CD8-positive, alpha-beta memory T cell (primary cell): ENCODE measurements around the gene PIGT. TPM values are rescaled to one million over a fixed set of nuclear protein-coding genes. Genes with fewer than 3 reads are reported as not detected.

ENCODE experiments used
- CTCF ChIA-PET: fragments of 350-600 bp; sonication (Branson Sonifier 250); formaldehyde crosslinking; loops from one replicate; lab custom pipeline; 2021; ENCODE audit warnings: antibody characterized with exemption; lab: Charles Lee
- POLR2A ChIA-PET: fragments of 350-600 bp; sonication (Branson Sonifier 250); formaldehyde crosslinking; loops from one replicate; lab custom pipeline; 2021; ENCODE audit warnings: antibody characterized with exemption; lab: Charles Lee
- DNase-seq, 5 donors: peaks; one replicate each; pipeline versions ENCODE4 v3.0.0 to v3.0.0-alpha.2; 2020 to 2022; ENCODE audit warnings: mixed read lengths in 1 of 5
- H3K27ac ChIP-seq: one replicate; pipeline ENCODE4 v1.7.0; 2013; ENCODE audit warnings: low read depth, mild to moderate bottlenecking, low read length, moderate library complexity
- H3K27me3 ChIP-seq: 2 replicates; pipeline ENCODE4 v1.7.0; 2013; ENCODE audit warnings: low read length, mild to moderate bottlenecking; ENCODE audit not compliant: insufficient read depth, poor library complexity, severe bottlenecking
- H3K36me3 ChIP-seq: 2 replicates; pipeline ENCODE4 v1.7.0; 2013; ENCODE audit warnings: mild to moderate bottlenecking, low read length, moderate library complexity; ENCODE audit not compliant: insufficient read depth
- H3K4me1 ChIP-seq: 2 replicates; pipeline ENCODE4 v1.7.0; 2013; ENCODE audit warnings: mild to moderate bottlenecking, low read length, moderate library complexity; ENCODE audit not compliant: insufficient read depth
- H3K4me3 ChIP-seq: 2 replicates; pipeline ENCODE4 v1.7.0; 2013; ENCODE audit warnings: mild to moderate bottlenecking, low read length
- H3K9me3 ChIP-seq: 2 replicates; pipeline ENCODE4 v1.7.0; 2013; ENCODE audit warnings: mild to moderate bottlenecking, low read length
- H3K27ac Mint-ChIP-seq, 8 donors: one replicate each; pipeline ENCODE4 v1.8.0; 2020 to 2021; ENCODE audit warnings: mixed read lengths in 8 of 8, mild to moderate bottlenecking in 6 of 8, inconsistent platforms in 3 of 8, moderate library complexity in 3 of 8
- H3K27me3 Mint-ChIP-seq, 2 donors: one replicate each; pipeline ENCODE4 v1.8.0; 2020 to 2021; ENCODE audit warnings: mixed read lengths in 2 of 2, mild to moderate bottlenecking in 1 of 2, moderate library complexity in 1 of 2
- H3K36me3 Mint-ChIP-seq, 3 donors: one replicate each; pipeline ENCODE4 v1.8.0; 2020 to 2021; ENCODE audit warnings: mixed read lengths in 3 of 3, inconsistent platforms in 1 of 3, mild to moderate bottlenecking in 1 of 3
- H3K4me1 Mint-ChIP-seq, 3 donors: one replicate each; pipeline ENCODE4 v1.8.0; 2020 to 2021; ENCODE audit warnings: mixed read lengths in 3 of 3, inconsistent platforms in 1 of 3, mild to moderate bottlenecking in 1 of 3
- H3K4me3 Mint-ChIP-seq, 7 donors: one replicate each; pipeline ENCODE4 v1.8.0; 2020 to 2021; ENCODE audit warnings: mixed read lengths in 7 of 7, mild to moderate bottlenecking in 6 of 7, moderate library complexity in 4 of 7, inconsistent platforms in 2 of 7
- H3K9me3 Mint-ChIP-seq, 5 donors: one replicate each; pipeline ENCODE4 v1.8.0; 2020 to 2022; ENCODE audit warnings: mixed read lengths in 5 of 5, mild to moderate bottlenecking in 3 of 5, moderate library complexity in 2 of 5, inconsistent platforms in 1 of 5
- polyA plus RNA-seq: library from polyadenylated mRNA; unstranded; fragments of 300-500 nt; fragmentation: Illumina TruSeq; gene quantifications from one replicate; pipeline ENCODE4 v1.2.3, GENCODE V29; 2021
- total RNA-seq, 2 experiments: library from RNA; stranded (reverse); gene quantifications; one replicate each; pipeline ENCODE4 v1.2.3, GENCODE V29; 2021

The PIGT gene
- total and polyA plus RNA-seq, 3 experiments from 2014 or later = 76.3 to 96.4 (median 76.4) TPM

DNA sequence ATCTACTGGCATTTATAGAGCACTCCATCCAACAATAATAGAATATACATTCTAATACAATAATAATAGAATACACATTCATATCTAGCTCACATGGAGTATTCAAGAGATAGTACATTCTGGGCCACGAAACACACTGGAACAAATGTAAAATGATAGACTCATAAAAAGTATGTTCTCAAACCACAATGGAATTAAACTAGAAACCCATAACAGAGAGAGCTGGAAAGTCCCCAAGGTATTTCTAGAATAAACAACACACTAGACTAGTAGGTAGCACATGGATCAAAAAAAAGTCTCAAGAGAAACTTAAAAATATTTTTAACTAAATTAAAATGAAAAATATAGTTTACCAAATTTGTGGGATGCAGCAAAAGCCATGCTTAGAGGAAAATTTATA lies 28.7 kb upstream of the PIGT start:
- CTCF ChIA-PET = interaction anchor here (0.9 to 3.0 kb wide), 4 partner anchors 10 to 50 kb away, joined by 3 to 19 read pairs (median 6); no protein-coding TSS in a partner anchor
- no peak for DNase-seq

DNA sequence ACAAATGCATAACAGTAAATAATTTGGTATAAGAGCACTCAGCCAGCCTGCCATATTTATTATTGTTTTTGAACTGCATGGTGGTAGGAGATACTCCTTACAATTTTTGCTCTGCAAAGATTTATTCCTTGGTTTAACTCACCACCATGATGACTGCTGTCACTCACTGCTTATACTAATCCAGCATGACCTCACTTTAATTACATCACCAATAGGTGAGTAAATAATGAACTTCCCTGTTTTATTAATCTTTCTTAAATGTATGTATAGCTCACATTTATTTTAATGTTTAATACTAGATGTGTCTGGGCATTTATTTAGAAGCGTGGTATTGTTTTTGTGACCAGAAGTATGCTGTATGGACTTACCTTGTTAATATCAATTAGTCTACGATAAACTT lies 25.0 kb upstream of the PIGT start:
- Histone ChIP-seq H3K27ac (no peak overlapping the region), H3K4me3 (no peak overlapping the region), H3K36me3 (no peaks in the 10 kb centered on the region), H3K27me3 (no peaks in the 10 kb centered on the region), H3K9me3 (no peaks in the 10 kb centered on the region), H3K4me1 (no peaks in the 10 kb centered on the region)
- CTCF ChIA-PET = interaction anchor here (1.1 to 1.9 kb wide), 2 partner anchors 15 to 17 kb away, joined by 3 to 7 read pairs; no protein-coding TSS in a partner anchor
- H3K9me3 Mint-ChIP-seq = peaks cover 0 to 6% (median 0%) of the 10 kb centered on the region in 5 donors
- H3K27me3 Mint-ChIP-seq = no peaks in the 10 kb centered on the region
- H3K36me3 Mint-ChIP-seq = peaks cover 10 to 19% (median 12%) of the 10 kb centered on the region in 3 donors
- POLR2A ChIA-PET = no interaction called here
- no peak overlapping the region for H3K4me3 Mint-ChIP-seq
- DNase-seq = no peak
- peaks cover 2 to 10% (median 3%) of the 10 kb centered on the region in 3 donors for H3K4me1 Mint-ChIP-seq
- peak overlapping the region in 1 of 8 donors; percentile 25 for H3K27ac Mint-ChIP-seq

More for the DNA sequence above, 28.7 kb upstream of the PIGT start:
- Histone ChIP-seq H3K27ac (no peak overlapping the region), H3K9me3 (no peaks in the 10 kb centered on the region), H3K4me3 (no peak overlapping the region), H3K36me3 (no peaks in the 10 kb centered on the region), H3K4me1 (no peaks in the 10 kb centered on the region), H3K27me3 (no peaks in the 10 kb centered on the region)
- Mint-ChIP-seq H3K27me3 (no peaks in the 10 kb centered on the region), H3K4me3 (no peak overlapping the region), H3K4me1 (peaks cover 2 to 10% (median 3%) of the 10 kb centered on the region in 3 donors), H3K9me3 (peaks cover 0 to 6% (median 0%) of the 10 kb centered on the region in 5 donors), H3K36me3 (peaks cover 8 to 12% (median 9%) of the 10 kb centered on the region in 3 donors), H3K27ac (no peak overlapping the region)
- POLR2A ChIA-PET = no interaction called here

GRCh38 chr20:45391559-45391958 lies 24.4 kb upstream of the PIGT start:
- Histone ChIP-seq H3K27ac (no peak overlapping the region), H3K4me3 (no peak overlapping the region), H3K27me3 (no peaks in the 10 kb centered on the region), H3K36me3 (no peaks in the 10 kb centered on the region), H3K9me3 (no peaks in the 10 kb centered on the region), H3K4me1 (no peaks in the 10 kb centered on the region)
- Mint-ChIP-seq H3K9me3 (peaks cover 0 to 6% (median 0%) of the 10 kb centered on the region in 5 donors), H3K4me3 (no peak overlapping the region), H3K36me3 (peaks cover 10 to 19% (median 12%) of the 10 kb centered on the region in 3 donors), H3K27me3 (no peaks in the 10 kb centered on the region), H3K27ac (peak overlapping the region in 2 of 8 donors; percentile 2 to 15), H3K4me1 (peaks cover 2 to 10% (median 3%) of the 10 kb centered on the region in 3 donors)
- DNase-seq = no peak
- POLR2A ChIA-PET = no interaction called here
- CTCF ChIA-PET = interaction anchor here (1.1 to 1.9 kb wide), 3 partner anchors 15 to 29 kb away, joined by 3 to 7 read pairs (median 4); partner anchors contain the start of gene SYS1

DNA sequence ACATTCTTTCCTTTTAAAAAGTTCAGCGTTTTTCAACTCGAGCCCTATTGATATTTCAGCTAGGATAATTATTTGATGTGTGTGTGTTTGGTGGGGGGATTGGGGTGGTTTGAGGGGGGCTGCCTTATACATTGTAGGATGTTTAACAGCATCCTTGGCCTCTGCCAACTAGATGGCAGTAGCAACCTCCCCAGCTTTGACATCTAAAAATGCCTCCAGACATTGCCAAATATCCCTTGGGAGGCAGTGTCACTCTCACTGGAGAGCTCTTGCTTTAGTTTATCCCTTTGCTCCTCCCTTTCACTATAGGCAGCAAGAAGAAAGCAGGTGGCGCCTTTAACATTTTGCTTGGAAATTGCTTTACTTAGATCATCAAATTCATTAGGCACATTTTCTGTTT lies 23.2 kb upstream of the PIGT start:
- Mint-ChIP-seq H3K27ac (no peak overlapping the region), H3K27me3 (no peaks in the 10 kb centered on the region), H3K4me1 (peaks cover 2 to 10% (median 3%) of the 10 kb centered on the region in 3 donors), H3K36me3 (peaks cover 2 to 13% (median 5%) of the 10 kb centered on the region in 3 donors), H3K9me3 (no peaks in the 10 kb centered on the region), H3K4me3 (no peak overlapping the region)
- Histone ChIP-seq H3K36me3 (no peaks in the 10 kb centered on the region), H3K27ac (no peak overlapping the region), H3K4me1 (no peaks in the 10 kb centered on the region), H3K27me3 (no peaks in the 10 kb centered on the region), H3K9me3 (no peaks in the 10 kb centered on the region), H3K4me3 (no peak overlapping the region)
- no peak for DNase-seq
- POLR2A ChIA-PET = no interaction called here
- CTCF ChIA-PET = interaction anchor here (0.6 to 1.9 kb wide), 4 partner anchors 19 to 44 kb away, joined by 3 to 7 read pairs (median 4); partner anchors contain the start of gene SYS1

GRCh38 chr20:45394221-45395113 lies 21.5 kb upstream of the PIGT start:
- Histone ChIP-seq H3K36me3 (no peaks in the 10 kb centered on the region), H3K27ac (no peak overlapping the region), H3K4me1 (no peaks in the 10 kb centered on the region), H3K4me3 (no peak overlapping the region), H3K9me3 (no peaks in the 10 kb centered on the region), H3K27me3 (no peaks in the 10 kb centered on the region)
- Mint-ChIP-seq H3K4me3 (no peak overlapping the region), H3K9me3 (peaks cover 0 to 2% (median 0%) of the 10 kb centered on the region in 5 donors), H3K4me1 (peaks cover 2 to 10% (median 3%) of the 10 kb centered on the region in 3 donors), H3K27ac (no peak overlapping the region), H3K27me3 (no peaks in the 10 kb centered on the region), H3K36me3 (peaks cover 6 to 10% (median 8%) of the 10 kb centered on the region in 3 donors)
- ChIA-PET POLR2A (no interaction called here), CTCF (interaction anchor here (0.9 to 1.6 kb wide), 4 partner anchors 20 to 42 kb away, joined by 3 to 8 read pairs (median 4); no protein-coding TSS in a partner anchor)
- DNase-seq = no peak

GRCh38 chr20:45395114-45395415 lies 20.9 kb upstream of the PIGT start:
- H3K4me3 Mint-ChIP-seq = no peak overlapping the region
- ChIA-PET POLR2A (no interaction called here), CTCF (interaction anchor here (0.9 to 1.6 kb wide), 3 partner anchors 21 to 42 kb away, joined by 3 to 8 read pairs (median 5); no protein-coding TSS in a partner anchor)
- peaks cover 12 to 16% (median 13%) of the 10 kb centered on the region in 3 donors for H3K36me3 Mint-ChIP-seq
- H3K9me3 ChIP-seq = no peaks in the 10 kb centered on the region
- H3K27ac ChIP-seq = no peak overlapping the region
- no peaks in the 10 kb centered on the region for H3K27me3 ChIP-seq
- no peaks in the 10 kb centered on the region for H3K27me3 Mint-ChIP-seq
- peaks cover 2 to 10% (median 3%) of the 10 kb centered on the region in 3 donors for H3K4me1 Mint-ChIP-seq
- no peak overlapping the region for H3K27ac Mint-ChIP-seq
- no peak for DNase-seq
- no peaks in the 10 kb centered on the region for H3K4me1 ChIP-seq
- H3K4me3 ChIP-seq = no peak overlapping the region
- H3K9me3 Mint-ChIP-seq = peaks cover 2 to 7% (median 4%) of the 10 kb centered on the region in 5 donors
- H3K36me3 ChIP-seq = no peaks in the 10 kb centered on the region

DNA sequence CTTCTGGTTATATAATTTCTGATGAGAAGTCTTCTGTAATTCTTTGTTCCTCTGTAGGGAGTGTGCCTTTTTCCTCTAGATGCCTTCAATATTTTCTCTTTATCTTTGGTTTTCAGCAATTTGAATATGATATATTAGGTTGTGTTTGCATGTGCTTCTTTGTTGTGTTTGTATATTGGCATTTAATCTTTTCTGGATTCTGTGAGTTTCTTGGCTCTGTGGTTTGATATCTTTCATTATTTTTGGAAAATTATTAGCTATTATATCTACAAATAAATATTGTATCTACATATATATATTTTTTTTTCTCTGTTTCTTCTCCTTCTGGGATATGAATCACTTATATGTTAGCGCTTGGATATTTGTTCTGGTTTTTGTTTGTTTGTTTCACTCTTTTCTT lies 16.9 kb upstream of the PIGT start:
- H3K36me3 ChIP-seq = no peaks in the 10 kb centered on the region
- no peaks in the 10 kb centered on the region for H3K27me3 ChIP-seq
- ChIA-PET POLR2A (no interaction called here), CTCF (interaction anchor here (1.1 kb wide), 1 partner anchor 25 kb away, joined by 3 read pairs; no protein-coding TSS in a partner anchor)
- no peak overlapping the region for H3K27ac Mint-ChIP-seq
- H3K4me1 ChIP-seq = no peaks in the 10 kb centered on the region
- no peaks in the 10 kb centered on the region for H3K27me3 Mint-ChIP-seq
- H3K27ac ChIP-seq = no peak overlapping the region
- H3K9me3 Mint-ChIP-seq = peaks cover 8 to 17% (median 14%) of the 10 kb centered on the region in 5 donors
- no peak overlapping the region for H3K4me3 ChIP-seq
- H3K36me3 Mint-ChIP-seq = peaks cover 17 to 30% (median 19%) of the 10 kb centered on the region in 3 donors
- no peaks in the 10 kb centered on the region for H3K9me3 ChIP-seq
- no peak for DNase-seq
- no peak overlapping the region for H3K4me3 Mint-ChIP-seq
- no peaks in the 10 kb centered on the region for H3K4me1 Mint-ChIP-seq
